ELR (cell line): ENCODE data around the gene RBBP5.

Source experiments
- DNase-seq: peaks from one replicate; pipeline ENCODE4 v3.0.0-alpha.2; 2015; ENCODE audit warnings: low read depth

The RBBP5 gene

GRCh38 chr1:205056956-205057568 is 64.7 kb downstream of the RBBP5 start:
- no peak for DNase-seq

- no peak for DNase-seq
Measured at GRCh38 chr1:205056188-205056611, 65.6 kb downstream of the RBBP5 start.

- no peak for DNase-seq
Measured at GRCh38 chr1:205054013-205054412, 67.8 kb downstream of the RBBP5 start.

GRCh38 chr1:205053296-205053695 is 68.5 kb downstream of the RBBP5 start:
- no peak for DNase-seq

GRCh38 chr1:205052690-205053089 is 69.1 kb downstream of the RBBP5 start:
- no peak for DNase-seq

- DNase-seq: no peak
Measured at GRCh38 chr1:205049479-205049878, 72.3 kb downstream of the RBBP5 start.

GRCh38 chr1:205048382-205048781 is 73.4 kb downstream of the RBBP5 start:
- no peak for DNase-seq

GRCh38 chr1:205047764-205048231 is 74.0 kb downstream of the RBBP5 start:
- DNase-seq: no peak

- DNase-seq: no peak
Measured at GRCh38 chr1:205046870-205047269, 74.9 kb downstream of the RBBP5 start.

- no peak for DNase-seq
Measured at GRCh38 chr1:205045146-205045545, 76.6 kb downstream of the RBBP5 start.

- DNase-seq: no peak
Measured at GRCh38 chr1:205044741-205045140, 77.0 kb downstream of the RBBP5 start.

- no peak for DNase-seq
Measured at GRCh38 chr1:205043866-205044265, 77.9 kb downstream of the RBBP5 start.

GRCh38 chr1:205042911-205043806 is 78.6 kb downstream of the RBBP5 start, which contains the start of gene CNTN2:
Gene CNTN2, plus strand, starts transcription at chr1:205043212. Its CDS starts 9,974 bp downstream, at chr1:205053186.
- DNase-seq: no peak

- DNase-seq: no peak
Measured at GRCh38 chr1:205041998-205042910, 79.5 kb downstream of the RBBP5 start.

- no peak for DNase-seq
Measured at GRCh38 chr1:205041001-205041715, 80.6 kb downstream of the RBBP5 start.

- no peak for DNase-seq
Measured at GRCh38 chr1:205038132-205038786, 83.5 kb downstream of the RBBP5 start.

GRCh38 chr1:205037539-205037938 is 84.2 kb downstream of the RBBP5 start:
- no peak for DNase-seq
